ENCODE data around the gene CYTH2. TPM values are rescaled to one million over a fixed set of nuclear protein-coding genes. Genes with fewer than 3 reads are reported as not detected.

Gene CYTH2
- total RNA-seq, 4 donors from 2014 or later: 91.6 to 232 (median 139) TPM

DNA sequence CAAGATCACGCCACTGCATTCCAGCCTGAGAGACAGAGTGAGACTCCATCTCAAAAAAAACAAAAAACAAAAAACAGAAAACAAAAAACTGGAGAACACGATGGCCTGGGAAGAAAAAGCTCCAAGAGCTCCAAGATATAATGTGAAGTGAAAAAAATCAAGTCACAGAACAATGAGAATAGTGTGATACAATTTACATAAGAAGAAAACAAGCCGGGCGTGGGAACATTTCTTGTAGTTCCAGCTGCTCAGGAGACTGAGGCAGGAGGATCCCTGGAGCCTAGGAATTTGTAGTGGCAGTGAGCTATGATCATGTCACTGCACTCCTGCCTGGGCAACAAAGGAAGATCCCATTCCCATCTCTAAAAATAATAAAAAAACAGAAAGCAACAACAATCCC lies 51.0 kb downstream of the CYTH2 start:
- DNase-seq: no peak
- H3K27ac ChIP-seq: no peak overlapping the region
- no peaks in the 10 kb centered on the region for H3K27me3 ChIP-seq
- TF ChIP-seq POLR2A (IDR thresholded peaks at IDR 0.05): no peak
- TF ChIP-seq, protein P1, sequence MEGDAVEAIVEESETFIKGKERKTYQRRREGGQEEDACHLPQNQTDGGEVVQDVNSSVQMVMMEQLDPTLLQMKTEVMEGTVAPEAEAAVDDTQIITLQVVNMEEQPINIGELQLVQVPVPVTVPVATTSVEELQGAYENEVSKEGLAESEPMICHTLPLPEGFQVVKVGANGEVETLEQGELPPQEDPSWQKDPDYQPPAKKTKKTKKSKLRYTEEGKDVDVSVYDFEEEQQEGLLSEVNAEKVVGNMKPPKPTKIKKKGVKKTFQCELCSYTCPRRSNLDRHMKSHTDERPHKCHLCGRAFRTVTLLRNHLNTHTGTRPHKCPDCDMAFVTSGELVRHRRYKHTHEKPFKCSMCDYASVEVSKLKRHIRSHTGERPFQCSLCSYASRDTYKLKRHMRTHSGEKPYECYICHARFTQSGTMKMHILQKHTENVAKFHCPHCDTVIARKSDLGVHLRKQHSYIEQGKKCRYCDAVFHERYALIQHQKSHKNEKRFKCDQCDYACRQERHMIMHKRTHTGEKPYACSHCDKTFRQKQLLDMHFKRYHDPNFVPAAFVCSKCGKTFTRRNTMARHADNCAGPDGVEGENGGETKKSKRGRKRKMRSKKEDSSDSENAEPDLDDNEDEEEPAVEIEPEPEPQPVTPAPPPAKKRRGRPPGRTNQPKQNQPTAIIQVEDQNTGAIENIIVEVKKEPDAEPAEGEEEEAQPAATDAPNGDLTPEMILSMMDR (IDR thresholded peaks at IDR 0.05): no peak
- no peak overlapping the region for H3K4me3 ChIP-seq (replicated peaks in 1 of 3)
- whole genome bisulfite sequencing, 2 donors: 71 to 81% methylated on average over 4 of the region's 4 CpGs
- intact Hi-C loops (cut with DNase I): no loop called here
- H3K4me1 ChIP-seq: no peaks in the 10 kb centered on the region
- no peaks in the 10 kb centered on the region for H3K36me3 ChIP-seq
- no peaks in the 10 kb centered on the region for H3K9me3 ChIP-seq

- Histone ChIP-seq H3K27ac (no peak overlapping the region), H3K4me1 (no peaks in the 10 kb centered on the region), H3K9me3 (no peaks in the 10 kb centered on the region), H3K36me3 (no peaks in the 10 kb centered on the region), H3K27me3 (no peaks in the 10 kb centered on the region), H3K4me3 (replicated peaks in 1 of 3) (no peak overlapping the region)
- no peak for DNase-seq
- intact Hi-C loops (cut with DNase I): no loop called here
- WGBS, 2 donors: 77 to 92% methylated on average over 2 of the region's 2 CpGs
- no peak for TF ChIP-seq POLR2A (IDR thresholded peaks at IDR 0.05)
Observed at GRCh38 chr19:48524221-48524620, 55.1 kb downstream of the CYTH2 start.

- Histone ChIP-seq H3K27me3 (no peaks in the 10 kb centered on the region), H3K4me1 (no peaks in the 10 kb centered on the region), H3K36me3 (no peaks in the 10 kb centered on the region), H3K9me3 (no peaks in the 10 kb centered on the region), H3K27ac (no peak overlapping the region), H3K4me3 (replicated peaks in 1 of 3) (no peak overlapping the region)
- DNase-seq: no peak
- WGBS, 2 donors: 93 to 97% methylated on average over 5 of the region's 5 CpGs
- intact Hi-C loops (cut with DNase I): no loop called here
- no peak for TF ChIP-seq POLR2A (IDR thresholded peaks at IDR 0.05)
- TF ChIP-seq, protein P1 (IDR thresholded peaks at IDR 0.05): no peak
Observed at GRCh38 chr19:48524732-48525131, 55.6 kb downstream of the CYTH2 start.

GRCh38 chr19:48529156-48529555 lies 60.0 kb downstream of the CYTH2 start:
- no peaks in the 10 kb centered on the region for H3K4me1 ChIP-seq
- DNase-seq: no peak
- H3K27ac ChIP-seq: no peak overlapping the region
- H3K36me3 ChIP-seq: no peaks in the 10 kb centered on the region
- 92 to 100% methylated on average over 4 of the region's 4 CpGs for WGBS, 2 donors
- H3K9me3 ChIP-seq: no peaks in the 10 kb centered on the region
- intact Hi-C loops (cut with DNase I): no loop called here
- H3K27me3 ChIP-seq: no peaks in the 10 kb centered on the region
- H3K4me3 ChIP-seq (replicated peaks in 1 of 3): no peak overlapping the region
- TF ChIP-seq, protein P1 (IDR thresholded peaks at IDR 0.05): no peak

DNA sequence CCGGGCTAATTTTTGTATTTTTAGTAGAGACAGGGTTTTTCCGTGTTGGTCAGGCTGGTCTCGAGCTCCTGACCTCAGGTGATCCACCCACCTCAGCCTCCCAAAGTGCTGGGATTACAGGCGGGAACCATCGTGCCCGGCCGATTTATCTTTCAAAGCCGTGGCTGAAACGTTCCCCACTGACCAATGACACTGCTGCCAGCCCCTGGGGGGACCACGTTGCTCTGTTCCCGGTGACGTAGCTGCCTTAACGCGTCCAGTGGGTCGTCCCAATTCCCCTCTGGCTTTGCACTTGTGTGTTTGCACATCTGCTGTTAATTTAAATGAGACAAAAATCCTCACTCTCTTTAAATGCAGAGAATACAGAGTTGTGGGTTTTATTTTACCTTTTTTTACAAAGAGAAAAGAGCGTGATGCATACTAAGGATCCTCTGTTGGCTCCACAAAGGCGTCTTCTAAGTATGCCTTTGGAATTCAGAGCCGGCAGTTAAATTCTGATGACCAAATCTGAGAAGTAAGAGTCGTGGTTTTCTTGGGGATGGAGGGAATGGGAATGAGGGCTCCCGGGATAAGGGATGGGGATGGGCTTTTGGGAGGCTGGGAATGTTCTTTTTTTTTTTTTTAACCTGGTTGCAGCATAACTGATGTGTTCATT lies 61.0 kb downstream of the CYTH2 start:
- Histone ChIP-seq H3K9me3 (no peaks in the 10 kb centered on the region), H3K4me3 (replicated peaks in 1 of 3) (no peak overlapping the region), H3K27ac (no peak overlapping the region), H3K4me1 (no peaks in the 10 kb centered on the region), H3K36me3 (no peaks in the 10 kb centered on the region), H3K27me3 (no peaks in the 10 kb centered on the region)
- no peak for DNase-seq
- TF ChIP-seq POLR2A (IDR thresholded peaks at IDR 0.05): no peak
- TF ChIP-seq, protein P1 (IDR thresholded peaks at IDR 0.05): no peak
- intact Hi-C loops (cut with DNase I): no loop called here
- WGBS, 2 donors: 69 to 70% methylated on average over 20 of the region's 20 CpGs
